Stimulated activated CD4-positive, alpha-beta T cell treated with anti-CD3 and anti-CD28 coated beads, Interleukin-12 subunit alpha, Interleukin-12 subunit beta, amount 100 ng/mL, for 4 hours (primary cell): Measurements from ENCODE around the gene OAF.

ENCODE experiments used
- DNase-seq: peaks from one replicate; pipeline ENCODE4 v3.0.0-alpha.2; 2020

The OAF gene

DNA sequence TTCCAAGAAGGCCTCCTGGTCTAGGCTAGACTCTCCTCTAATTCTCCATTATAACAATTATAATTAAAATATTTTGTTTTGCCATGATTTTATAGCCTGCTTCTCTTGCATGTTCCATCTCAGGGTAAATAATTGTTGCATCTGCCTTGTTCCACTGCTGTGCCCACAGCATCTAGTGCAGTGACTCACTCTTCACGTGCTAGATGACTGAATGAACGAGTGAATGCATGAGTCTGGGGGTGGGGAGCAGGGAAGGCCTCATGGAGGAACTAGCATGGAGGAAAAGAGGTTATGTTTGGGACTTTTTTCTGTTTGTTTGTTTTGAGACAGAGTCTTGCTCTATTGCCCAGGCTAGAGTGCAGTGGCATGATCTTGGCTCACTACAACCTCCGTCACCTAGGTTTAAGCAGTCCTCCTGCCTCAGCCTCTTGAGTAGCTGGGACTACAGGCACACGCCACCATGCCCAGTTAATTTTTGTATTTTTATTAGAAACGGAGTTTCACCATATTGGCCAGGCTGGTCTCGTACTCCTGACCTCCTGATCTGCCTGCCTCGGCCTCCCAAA, 5.2 kb upstream of the OAF start:
- DNase-seq = no peak

DNA sequence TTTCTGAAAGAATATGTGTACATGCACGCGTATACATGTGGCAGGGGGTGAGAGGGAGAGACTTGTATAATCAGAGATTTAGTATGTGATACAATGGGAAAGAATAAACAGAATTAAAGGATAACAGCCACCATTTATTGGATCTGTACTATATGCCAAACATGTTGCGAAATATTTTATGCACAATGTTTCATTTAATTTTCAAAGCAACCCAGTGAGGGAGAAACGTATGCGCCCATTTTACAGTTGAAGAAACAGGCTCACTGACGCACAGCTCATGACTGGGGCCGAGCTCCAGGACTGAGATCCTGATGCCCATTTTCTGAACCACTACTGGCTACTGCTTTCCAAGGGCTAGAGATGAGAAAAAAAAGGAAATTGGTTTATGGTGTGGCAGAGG, 3.3 kb upstream of the OAF start:
- DNase-seq = no peak

DNA sequence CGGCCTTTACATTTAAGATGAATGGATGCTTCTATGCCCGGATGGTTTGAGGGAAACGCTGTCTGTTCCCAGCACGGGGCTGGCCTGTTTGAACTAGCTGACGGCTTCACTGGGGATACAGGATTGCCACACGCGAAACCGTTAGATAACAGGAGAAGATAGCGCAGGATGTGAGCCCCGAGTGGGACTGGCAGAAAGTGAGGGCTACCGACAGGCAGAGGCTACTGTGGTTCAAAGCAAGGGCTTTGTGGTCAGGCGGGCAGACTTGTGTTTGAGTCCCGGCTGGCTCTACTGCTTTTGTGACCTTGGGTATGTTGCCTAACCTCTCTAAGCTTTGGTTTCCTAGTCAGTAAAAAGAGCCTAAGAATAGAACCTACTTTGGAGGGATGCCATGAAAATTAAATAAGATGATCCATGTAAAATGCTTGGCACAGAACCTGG, 2.8 kb upstream of the OAF start:
- no peak for DNase-seq

DNA sequence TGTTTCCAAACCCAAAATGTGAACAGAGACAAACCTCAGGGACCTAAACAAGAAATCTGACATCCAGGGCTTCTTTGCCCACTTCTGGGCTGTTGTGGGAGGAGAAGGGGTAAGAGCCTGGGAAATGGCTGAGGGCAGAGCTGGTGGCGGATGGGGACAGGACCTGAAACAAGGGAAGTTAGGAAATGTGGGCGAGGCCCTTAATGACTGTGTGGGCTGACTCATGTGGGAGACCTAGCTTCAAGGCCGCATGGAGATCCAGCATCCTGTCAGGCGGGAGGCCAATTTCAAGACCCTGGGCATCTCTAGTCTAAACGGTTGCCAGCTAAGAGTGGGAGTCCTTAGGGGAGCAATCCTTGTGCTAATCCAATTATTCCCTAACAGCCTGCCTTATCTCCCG, 2.1 kb upstream of the OAF start:
- DNase-seq = no peak

- no peak for DNase-seq
Observed at GRCh38 chr11:120209746-120210625, 846 bp upstream of the OAF start.

DNA sequence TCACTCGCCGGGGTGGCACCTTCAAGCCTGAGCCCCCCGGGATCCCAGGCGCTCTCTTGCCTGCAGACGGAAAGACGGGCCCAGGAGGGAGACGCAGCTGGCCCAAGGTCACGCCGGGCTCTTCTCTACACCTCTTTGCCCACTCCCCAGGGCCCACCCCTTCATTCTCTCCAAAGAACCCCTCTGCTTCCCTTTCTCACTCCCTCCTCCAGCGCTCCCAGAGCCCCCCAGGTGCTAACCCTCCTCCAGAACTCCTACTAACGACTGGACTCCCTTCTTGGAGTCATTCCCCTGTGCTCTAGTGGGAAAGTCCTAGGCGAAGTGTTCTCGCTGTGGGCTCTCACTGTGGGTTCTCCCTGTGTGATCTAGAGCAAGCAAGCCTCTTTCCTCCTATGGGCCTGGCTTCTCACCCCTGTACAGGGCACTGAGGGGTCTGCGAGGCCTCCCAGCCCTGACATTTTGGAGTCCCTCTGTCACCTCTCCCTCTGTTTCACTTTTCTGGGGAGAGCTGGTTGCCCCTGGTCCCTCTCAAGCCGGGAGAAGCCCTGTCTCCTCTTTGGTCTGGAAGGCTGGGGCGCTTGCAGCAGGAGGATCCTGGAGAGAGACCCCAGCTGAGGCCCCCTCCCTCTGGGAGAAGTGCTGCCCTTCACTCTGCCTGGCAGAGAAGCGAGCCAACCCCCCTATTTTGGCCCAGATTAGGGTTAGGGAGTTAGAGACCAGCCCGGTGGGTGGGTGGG, 858 bp downstream of the OAF start:
- no peak for DNase-seq

GRCh38 chr11:120212259-120212878, 1.5 kb downstream of the OAF start:
- no peak for DNase-seq

DNA sequence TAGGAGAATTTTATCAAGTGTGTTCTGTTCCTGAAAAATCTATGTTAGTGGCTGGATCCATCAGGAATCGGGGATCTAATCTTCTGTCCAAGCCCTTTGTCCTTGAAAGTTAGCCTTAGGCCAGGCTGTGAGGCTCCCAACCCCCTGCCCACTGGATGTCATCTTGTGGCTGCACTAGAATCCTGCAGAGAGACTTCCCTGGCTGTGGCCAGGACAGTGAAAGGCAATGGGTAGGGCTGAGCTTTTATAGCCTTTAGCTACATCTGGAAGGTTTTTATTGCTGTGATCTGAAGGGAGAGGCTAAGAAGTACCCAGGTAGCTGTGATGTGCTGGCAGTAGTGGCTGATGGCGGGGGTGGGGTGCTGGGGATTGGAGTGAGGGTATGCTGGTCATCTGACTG, 2.1 kb downstream of the OAF start:
- DNase-seq = no peak

DNA sequence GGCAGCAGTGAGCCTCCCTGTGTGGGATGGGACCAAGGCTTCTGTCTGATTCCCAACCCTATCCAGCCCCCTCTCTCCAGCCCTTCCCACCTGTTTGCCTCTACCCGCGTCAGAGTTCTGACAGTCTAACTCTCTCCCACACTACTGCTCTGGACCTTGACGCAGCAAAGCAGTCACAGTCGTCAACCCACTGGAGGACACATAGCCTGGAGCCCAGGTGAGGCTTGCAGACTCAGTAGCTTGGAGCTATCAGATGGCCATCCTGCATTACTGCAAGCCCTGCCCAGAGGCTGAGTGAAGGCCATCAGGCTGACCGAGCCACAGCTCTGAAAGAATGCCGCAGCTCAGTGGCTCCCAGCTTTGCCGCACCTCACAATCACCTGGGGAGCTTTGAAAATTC, 3.7 kb downstream of the OAF start:
- DNase-seq = no peak

GRCh38 chr11:120215634-120216033, 4.8 kb downstream of the OAF start:
- no peak for DNase-seq

- no peak for DNase-seq
Observed at GRCh38 chr11:120216426-120217102, 5.7 kb downstream of the OAF start.

- DNase-seq = no peak
Observed at GRCh38 chr11:120217526-120217925, 6.7 kb downstream of the OAF start.

GRCh38 chr11:120217941-120218694, 7.3 kb downstream of the OAF start:
- no peak for DNase-seq

GRCh38 chr11:120218695-120219033, 7.8 kb downstream of the OAF start:
- DNase-seq = no peak

- DNase-seq = no peak
Observed at GRCh38 chr11:120219232-120219937, 8.6 kb downstream of the OAF start.

DNA sequence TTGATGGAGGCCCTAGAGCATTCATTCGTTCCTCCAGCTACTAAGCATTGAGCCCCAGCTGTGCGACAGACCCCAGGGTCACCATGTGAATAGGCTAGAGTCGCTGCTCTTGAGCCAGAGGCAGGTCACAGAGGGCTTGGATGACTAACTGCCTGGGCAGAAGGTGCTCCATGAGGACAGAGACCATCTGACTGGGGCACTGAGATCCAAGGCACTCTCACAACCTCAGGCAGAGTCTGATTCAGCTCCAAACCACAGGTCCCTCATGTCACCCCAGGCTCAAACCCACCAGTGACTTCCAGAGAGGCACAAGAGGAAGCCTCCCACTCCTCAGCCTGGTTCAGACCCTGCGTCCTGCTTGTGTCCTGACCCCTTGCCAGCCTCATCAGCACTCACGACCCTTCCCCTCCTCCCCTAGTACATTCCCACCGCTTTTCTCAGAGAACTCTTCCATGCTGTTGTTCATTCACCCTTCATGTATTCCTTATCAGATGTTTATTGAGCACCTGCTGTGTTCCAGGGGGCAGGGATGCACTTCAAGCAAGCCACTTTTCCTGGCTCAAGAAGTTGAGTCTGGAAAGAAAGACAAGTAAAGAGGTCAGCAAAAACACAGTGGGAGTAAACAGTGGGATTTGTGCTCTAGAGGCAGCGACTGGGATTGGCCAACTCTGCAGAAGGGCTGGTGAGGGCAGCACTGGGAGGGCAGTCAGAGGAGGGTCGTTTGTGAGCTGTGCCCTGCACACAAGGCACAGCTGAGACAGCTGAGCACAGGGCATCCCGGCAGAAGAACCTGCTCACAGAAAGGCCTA, 9.3 kb downstream of the OAF start:
- DNase-seq = no peak

GRCh38 chr11:120220747-120221037, 9.9 kb downstream of the OAF start:
- no peak for DNase-seq

DNA sequence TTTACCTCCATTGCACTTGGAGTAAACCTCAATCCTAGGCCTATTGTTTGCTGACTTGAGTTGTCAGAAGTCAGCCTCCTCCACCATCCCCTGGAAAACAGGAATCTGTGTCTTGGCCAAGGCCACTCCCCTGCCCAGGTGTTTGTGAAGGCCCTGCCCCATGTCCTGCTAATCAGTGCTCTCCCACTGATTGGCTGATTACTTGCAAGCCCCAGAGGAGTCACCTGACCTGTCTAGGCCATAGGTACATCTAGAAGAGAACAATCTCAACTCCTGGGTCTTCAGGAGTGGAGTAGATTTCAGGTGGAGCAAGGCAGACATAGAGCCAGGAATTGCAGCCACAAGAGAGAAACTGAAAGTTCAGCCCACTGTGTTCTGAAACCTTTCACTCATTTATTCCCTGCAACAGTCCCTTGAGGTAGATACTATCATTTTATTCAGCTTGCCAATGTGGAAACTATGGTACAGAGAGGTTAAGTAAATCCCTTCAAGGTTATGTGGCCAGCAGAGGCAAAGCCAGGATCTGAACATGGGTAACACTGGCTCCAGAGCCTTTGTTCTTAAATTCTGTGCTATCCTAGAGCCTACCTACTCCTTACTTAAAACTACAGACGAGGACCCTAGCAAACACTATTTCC, 10.4 kb downstream of the OAF start:
- no peak for DNase-seq

DNA sequence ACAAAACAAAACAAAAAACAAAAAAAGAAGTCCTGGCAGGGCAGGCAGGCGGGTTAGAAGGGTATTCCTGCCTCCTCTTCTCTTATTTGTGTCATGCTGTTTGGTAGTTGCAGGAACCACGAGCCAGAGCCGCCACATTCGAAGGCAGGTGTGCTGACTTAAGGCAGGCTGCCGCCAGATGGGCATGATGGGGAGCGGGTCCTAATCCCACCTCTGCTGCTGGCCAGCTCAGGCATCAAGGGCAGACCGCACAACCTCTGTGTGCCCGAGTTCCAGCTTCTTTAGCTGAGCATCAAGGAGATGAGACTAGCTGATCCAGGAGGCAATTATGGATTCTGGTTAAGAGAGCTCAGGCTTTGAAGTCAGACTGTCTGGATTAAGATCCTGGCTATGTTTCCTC, 12.1 kb downstream of the OAF start:
- no peak for DNase-seq

DNA sequence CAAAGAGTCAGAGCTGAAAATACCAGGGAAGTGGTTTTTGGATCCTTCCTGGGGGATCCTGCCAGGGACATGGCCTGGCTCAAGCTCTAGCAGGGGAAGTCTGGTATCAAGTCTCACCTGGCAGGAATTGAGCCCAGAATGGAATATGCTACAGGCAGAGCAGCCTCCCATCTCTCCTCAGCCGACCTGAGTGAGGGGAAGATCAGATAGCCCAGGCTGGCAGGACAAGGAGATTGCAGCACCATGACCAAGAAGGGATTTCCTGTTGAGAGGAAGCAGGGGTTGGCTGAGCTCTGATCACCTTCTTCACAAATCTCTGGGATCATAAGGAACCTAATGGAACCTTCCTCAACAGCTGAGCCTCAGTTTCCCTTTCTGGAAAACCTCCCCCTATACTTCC, 13.0 kb downstream of the OAF start:
- no peak for DNase-seq
